ENCODE data around the gene TENM3. TPM values are rescaled to one million over a fixed set of nuclear protein-coding genes. Genes with fewer than 3 reads are reported as not detected.

The TENM3 gene
- total RNA-seq, 2 experiments from 2014 or later, result not detected

- Mint-ChIP-seq H3K36me3 (no peaks in the 10 kb centered on the region), H3K27ac (no peak overlapping the region), H3K4me1 (no peaks in the 10 kb centered on the region), H3K4me3 (no peak overlapping the region), H3K9me3 (ENCODE audit: low read depth) (no peaks in the 10 kb centered on the region), H3K27me3 (no peaks in the 10 kb centered on the region)
- CTCF ChIA-PET, result no interaction called here
- no peak for DNase-seq
- ATAC-seq, result no peak
Measured at GRCh38 chr4:182293691-182294255, 50.6 kb downstream of the TENM3 start.

- DNase-seq (no peak), ATAC-seq (no peak)
- H3K27me3 Mint-ChIP-seq, result no peaks in the 10 kb centered on the region
- CTCF ChIA-PET, result no interaction called here
- no peak overlapping the region for H3K27ac Mint-ChIP-seq
- no peaks in the 10 kb centered on the region for H3K9me3 Mint-ChIP-seq (ENCODE audit: low read depth)
- H3K36me3 Mint-ChIP-seq, result no peaks in the 10 kb centered on the region
- no peaks in the 10 kb centered on the region for H3K4me1 Mint-ChIP-seq
- no peak overlapping the region for H3K4me3 Mint-ChIP-seq
Measured at GRCh38 chr4:182294451-182294850, 51.2 kb downstream of the TENM3 start.

GRCh38 chr4:182297659-182298058 is 54.5 kb downstream of the TENM3 start:
- ATAC-seq, result no peak
- H3K9me3 Mint-ChIP-seq (ENCODE audit: low read depth), result no peaks in the 10 kb centered on the region
- H3K4me3 Mint-ChIP-seq, result no peak overlapping the region
- no peak for DNase-seq
- H3K4me1 Mint-ChIP-seq, result no peaks in the 10 kb centered on the region
- H3K36me3 Mint-ChIP-seq, result no peaks in the 10 kb centered on the region
- CTCF ChIA-PET, result interaction anchor here (0.6 kb wide), 1 partner anchor 15 kb away, joined by 3 read pairs; no protein-coding TSS in a partner anchor
- H3K27me3 Mint-ChIP-seq, result no peaks in the 10 kb centered on the region
- H3K27ac Mint-ChIP-seq, result no peak overlapping the region

GRCh38 chr4:182301736-182302135 is 58.5 kb downstream of the TENM3 start:
- DNase-seq, result no peak
- Mint-ChIP-seq H3K9me3 (ENCODE audit: low read depth) (no peaks in the 10 kb centered on the region), H3K4me3 (no peak overlapping the region), H3K27ac (no peak overlapping the region), H3K36me3 (no peaks in the 10 kb centered on the region), H3K27me3 (no peaks in the 10 kb centered on the region), H3K4me1 (no peaks in the 10 kb centered on the region)
- CTCF ChIA-PET, result no interaction called here
- no peak for ATAC-seq

- CTCF ChIA-PET, result no interaction called here
- Mint-ChIP-seq H3K4me3 (no peak overlapping the region), H3K27ac (no peak overlapping the region), H3K27me3 (no peaks in the 10 kb centered on the region), H3K36me3 (no peaks in the 10 kb centered on the region), H3K9me3 (ENCODE audit: low read depth) (no peaks in the 10 kb centered on the region), H3K4me1 (no peaks in the 10 kb centered on the region)
- ATAC-seq, result no peak
- no peak for DNase-seq
Measured at GRCh38 chr4:182303847-182304246, 60.6 kb downstream of the TENM3 start.

GRCh38 chr4:182306792-182307507 is 63.7 kb downstream of the TENM3 start:
- Mint-ChIP-seq H3K4me1 (no peaks in the 10 kb centered on the region), H3K36me3 (no peaks in the 10 kb centered on the region), H3K4me3 (no peak overlapping the region), H3K27ac (no peak overlapping the region), H3K27me3 (no peaks in the 10 kb centered on the region), H3K9me3 (ENCODE audit: low read depth) (no peaks in the 10 kb centered on the region)
- ATAC-seq (no peak), DNase-seq (no peak)
- CTCF ChIA-PET, result no interaction called here

GRCh38 chr4:182307746-182308145 is 64.5 kb downstream of the TENM3 start:
- H3K27ac Mint-ChIP-seq, result no peak overlapping the region
- no peaks in the 10 kb centered on the region for H3K9me3 Mint-ChIP-seq (ENCODE audit: low read depth)

GRCh38 chr4:182309877-182310276 is 66.7 kb downstream of the TENM3 start:
- Mint-ChIP-seq H3K4me1 (no peaks in the 10 kb centered on the region), H3K9me3 (ENCODE audit: low read depth) (peaks cover 4% of the 10 kb centered on the region), H3K4me3 (no peak overlapping the region), H3K36me3 (no peaks in the 10 kb centered on the region), H3K27ac (no peak overlapping the region), H3K27me3 (no peaks in the 10 kb centered on the region)
- DNase-seq, result no peak
- CTCF ChIA-PET, result interaction anchor here (0.9 kb wide), 1 partner anchor 27 kb away, joined by 3 read pairs; no protein-coding TSS in a partner anchor
- no peak for ATAC-seq

More at GRCh38 chr4:182307746-182308145, 64.5 kb downstream of the TENM3 start:
- H3K36me3 Mint-ChIP-seq, result no peaks in the 10 kb centered on the region
- CTCF ChIA-PET, result no interaction called here
- H3K4me1 Mint-ChIP-seq, result no peaks in the 10 kb centered on the region
- no peak overlapping the region for H3K4me3 Mint-ChIP-seq
- H3K27me3 Mint-ChIP-seq, result no peaks in the 10 kb centered on the region
- no peak for DNase-seq
- ATAC-seq, result no peak

GRCh38 chr4:182310316-182310715 is 67.1 kb downstream of the TENM3 start:
- CTCF ChIA-PET, result interaction anchor here (0.9 kb wide), 1 partner anchor 27 kb away, joined by 3 read pairs; no protein-coding TSS in a partner anchor
- Mint-ChIP-seq H3K27me3 (no peaks in the 10 kb centered on the region), H3K9me3 (ENCODE audit: low read depth) (peaks cover 5% of the 10 kb centered on the region), H3K4me3 (no peak overlapping the region), H3K4me1 (no peaks in the 10 kb centered on the region), H3K27ac (no peak overlapping the region), H3K36me3 (no peaks in the 10 kb centered on the region)
- no peak for DNase-seq
- no peak for ATAC-seq

GRCh38 chr4:182310962-182311361 is 67.8 kb downstream of the TENM3 start:
- ATAC-seq, result no peak
- CTCF ChIA-PET, result no interaction called here
- Mint-ChIP-seq H3K4me1 (no peaks in the 10 kb centered on the region), H3K4me3 (no peak overlapping the region), H3K9me3 (ENCODE audit: low read depth) (peaks cover 5% of the 10 kb centered on the region), H3K36me3 (no peaks in the 10 kb centered on the region), H3K27me3 (no peaks in the 10 kb centered on the region), H3K27ac (no peak overlapping the region)
- no peak for DNase-seq

GRCh38 chr4:182314537-182314936 is 71.3 kb downstream of the TENM3 start:
- no peak overlapping the region for H3K4me3 Mint-ChIP-seq

GRCh38 chr4:182318256-182318655 is 75.1 kb downstream of the TENM3 start:
- Mint-ChIP-seq H3K27me3 (no peaks in the 10 kb centered on the region), H3K36me3 (no peaks in the 10 kb centered on the region)
- CTCF ChIA-PET, result no interaction called here

More at GRCh38 chr4:182314537-182314936, 71.3 kb downstream of the TENM3 start:
- H3K36me3 Mint-ChIP-seq, result no peaks in the 10 kb centered on the region
- no peak for ATAC-seq
- H3K4me1 Mint-ChIP-seq, result no peaks in the 10 kb centered on the region
- no peak for DNase-seq
- no peak overlapping the region for H3K27ac Mint-ChIP-seq
- peaks cover 5% of the 10 kb centered on the region for H3K9me3 Mint-ChIP-seq (ENCODE audit: low read depth)
- no peaks in the 10 kb centered on the region for H3K27me3 Mint-ChIP-seq
- CTCF ChIA-PET, result no interaction called here

GRCh38 chr4:182320092-182320491 is 76.9 kb downstream of the TENM3 start:
- no peak for DNase-seq
- ATAC-seq, result no peak
- no peak overlapping the region for H3K27ac Mint-ChIP-seq
- H3K4me3 Mint-ChIP-seq, result no peak overlapping the region
- CTCF ChIA-PET, result no interaction called here
- H3K4me1 Mint-ChIP-seq, result no peaks in the 10 kb centered on the region
- no peaks in the 10 kb centered on the region for H3K27me3 Mint-ChIP-seq
- H3K36me3 Mint-ChIP-seq, result no peaks in the 10 kb centered on the region
- no peaks in the 10 kb centered on the region for H3K9me3 Mint-ChIP-seq (ENCODE audit: low read depth)

More at GRCh38 chr4:182318256-182318655, 75.1 kb downstream of the TENM3 start:
- ATAC-seq (no peak), DNase-seq (no peak)
- H3K9me3 Mint-ChIP-seq (ENCODE audit: low read depth), result peaks cover 5% of the 10 kb centered on the region
- no peak overlapping the region for H3K27ac Mint-ChIP-seq
- H3K4me1 Mint-ChIP-seq, result no peaks in the 10 kb centered on the region
- no peak overlapping the region for H3K4me3 Mint-ChIP-seq

GRCh38 chr4:182320580-182320979 is 77.4 kb downstream of the TENM3 start:
- H3K4me1 Mint-ChIP-seq, result no peaks in the 10 kb centered on the region
- no peak overlapping the region for H3K27ac Mint-ChIP-seq
- no peaks in the 10 kb centered on the region for H3K9me3 Mint-ChIP-seq (ENCODE audit: low read depth)
- no peaks in the 10 kb centered on the region for H3K36me3 Mint-ChIP-seq
- no peaks in the 10 kb centered on the region for H3K27me3 Mint-ChIP-seq
- no peak overlapping the region for H3K4me3 Mint-ChIP-seq
- no peak for DNase-seq
- CTCF ChIA-PET, result no interaction called here
- no peak for ATAC-seq

All from activated CD8-positive, alpha-beta memory T cell treated with anti-CD3 and anti-CD28 coated beads, Interleukin-2, amount 10 ng/mL, durations not matched to agents 7 days and 5 days (primary cell).